HepG2 (cell line): ENCODE measurements around the gene AXDND1.

Experiments used
- ELF4 ChIP-seq: sonication (generic); formaldehyde crosslinking; IDR thresholded peaks from 2 replicates; pipeline ENCODE4 v1.5.0; 2020; ENCODE audit warnings: missing genetic modification reagents, mild to moderate bottlenecking, moderate library complexity, borderline replicate concordance
- POLR2AphosphoS5 ChIP-seq: IDR thresholded peaks from 2 replicates; pipeline ENCODE4 v1.6.1; 2012; ENCODE audit warnings: low read depth, low read length
- ZNF138 ChIP-seq: sonication (generic); formaldehyde crosslinking; IDR thresholded peaks from 2 replicates; pipeline ENCODE4 v1.5.0; 2020; ENCODE audit warnings: mild to moderate bottlenecking, low read depth, missing genetic modification reagents

DNA sequence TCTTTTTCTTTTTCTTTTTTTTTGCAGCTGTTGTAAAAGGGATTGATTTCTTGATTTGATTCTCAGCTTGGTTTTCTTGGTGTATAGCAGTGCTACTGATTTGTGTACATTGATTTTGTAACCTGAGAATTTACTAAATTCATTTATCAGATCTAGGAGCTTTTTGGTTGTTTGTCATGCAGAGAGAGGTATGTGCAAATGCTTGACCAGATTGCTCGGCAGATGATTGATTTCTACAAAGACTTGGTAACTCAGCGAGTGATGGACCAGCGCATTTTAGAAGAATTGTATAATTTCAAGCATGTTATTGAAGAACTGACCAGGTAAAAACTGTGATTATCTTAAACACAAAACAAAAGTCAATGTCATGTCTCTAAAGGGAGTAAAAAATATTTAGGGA is 27.9 kb downstream of the AXDND1 start:
- no peak for TF ChIP-seq ZNF138
- no peak for TF ChIP-seq POLR2AphosphoS5
- TF ChIP-seq ELF4 (CRISPR knock-in tag): no peak
